Heart left ventricle (tissue), 16 donors: ENCODE data around the gene LCP2. TPM values are rescaled to one million over a fixed set of nuclear protein-coding genes. Genes with fewer than 3 reads are reported as not detected.
A peak's percentile ranks its signal among the peaks of the same experiment; 100 is the strongest.

Source experiments
- ATAC-seq, 4 donors: fragments of 200-7000 bp; cut with Tn5 transposase; one replicate each; pipeline ENCODE4 v1.9.1; 2020 to 2022; ENCODE audit warnings: moderate library complexity in 4 of 4, mild to moderate bottlenecking in 3 of 4, moderate number of reproducible peaks in 1 of 4
- DNase-seq, 5 donors: peaks; one replicate each; pipeline ENCODE4 v3.0.0-alpha.2; 2020
- H3K27ac ChIP-seq, 12 donors: fragments of 200-600 bp; sonication (generic) in 4 of 12; one replicate each; pipeline versions ENCODE4 v1.5.0 to v1.8.0; 2016 to 2022; ENCODE audit warnings: mild to moderate bottlenecking in 2 of 12
- H3K27me3 ChIP-seq, 9 donors: fragments of 200-600 bp; sonication (generic) in 2 of 9; one replicate each; pipeline versions ENCODE4 v1.5.1 to v1.8.0; 2016 to 2022; ENCODE audit warnings: mild to moderate bottlenecking in 3 of 9
- H3K36me3 ChIP-seq, 9 donors: fragments of 200-600 bp; sonication (generic) in 2 of 9; one replicate each; pipeline versions ENCODE4 v1.5.0 to v1.8.0; 2018 to 2022; ENCODE audit warnings: mild to moderate bottlenecking in 2 of 9
- H3K4me1 ChIP-seq, 12 donors: fragments of 200-600 bp; sonication (generic) in 4 of 12; one replicate each; pipeline versions ENCODE4 v1.5.0 to v1.8.0; 2016 to 2022; ENCODE audit warnings: mild to moderate bottlenecking in 3 of 12
- H3K4me3 ChIP-seq, 12 donors: fragments of 200-600 bp; sonication (generic) in 4 of 12; one replicate each; pipeline versions ENCODE4 v1.5.0 to v1.8.0; 2017 to 2022; ENCODE audit warnings: mild to moderate bottlenecking in 9 of 12, moderate library complexity in 4 of 12
- H3K9me3 ChIP-seq, 12 donors: fragments of 200-600 bp; sonication (generic) in 4 of 12; one replicate each; pipeline versions ENCODE4 v1.5.0 to v1.8.0; 2016 to 2022; ENCODE audit warnings: mild to moderate bottlenecking in 1 of 12
- POLR2A ChIP-seq, 2 donors: fragments of 450-650 bp; IDR thresholded peaks; one replicate each; pipeline ENCODE4 v1.6.1; 2017; ENCODE audit warnings: antibody characterized with exemption in 2 of 2, mild to moderate bottlenecking in 2 of 2, moderate library complexity in 2 of 2
- WGBS, 4 donors: extraction: QIAGEN DNeasy Blood & Tissue Kit in 2 of 4; methylation state at CpG; one replicate each; pipeline versions ENCODE4 v1.1.5 to v1.1.7; 2013 to 2018; 5-methylcytosine and 5-hydroxymethylcytosine counted together
- intact Hi-C, 10 donors: fragments of 100-400 bp; cut with DNase I; formaldehyde crosslinking; loops; one replicate each; pipeline versions ENCODE4 v1.11.1 to v1.14.2; 2022
- polyA plus RNA-seq, 2 donors: library from polyadenylated mRNA; stranded (reverse); fragments of 200-250 nt; gene quantifications; one replicate each; pipeline ENCODE4 v1.2.3, GENCODE V29; 2013
- total RNA-seq, 9 donors: library from RNA; depleted of rRNA in 2 of 9; stranded (reverse); fragments of >200 nt in 2 of 9; fragmentation: NEBNext Ultra II Directional in 3 of 9; extraction: Animal tissue kit (Norgen Biotek cat#: 25700) in 3 of 9; gene quantifications; one replicate each; pipeline versions ENCODE4 v1.1.0 to v1.2.4, GENCODE V29; 2016 to 2023
- TF ChIP-seq, protein P1 (sequence below), 12 donors: fragments of 200-600 bp; sonication (generic) in 4 of 12; IDR thresholded peaks; one replicate each; pipeline versions ENCODE4 v1.5.0 to v1.8.0; 2018 to 2022; ENCODE audit warnings: antibody characterized with exemption in 12 of 12, mild to moderate bottlenecking in 5 of 12
- donor health status: ischemic (EF 13 %, LVEDD 7.1; RV severe dilation, severe dysfunction).
- donor health status: healthy with polysubstance abuse.
- donor health status: DM: no; HTN: yes; CAD: no.
- donor health status: DM: no; HTN: no; CAD: no.
- donor health status: ischemic (EF 25% LVEDD 6.9; RV normal size, moderate dysfunction).
- donor health status: ischemic (EF 25% LVEDD 5.7; RV mildly dilated, moderate dysfunction).
- donor health status: healthy.
- donor health status: DM: yes; HTN: yes; CAD: no.
- donor health status: ischemic (EF 35%, LVEDD 5.7; RV mildly dilated, moderate dysfunction).
- donor health status: nonischemic (EF 11% LVEDD 7.7; RV severe dilation, severe dysfunction).
- donor health status: DM: yes; HTN: yes; CAD: no.
- donor health status: PGD.
- donor health status: ischemic (EF 29% LVEDD 5.4; RV normal size, mild dysfunction).
- donor health status: nonischemic (EF 23%, LVEDD 6.1; RV moderate dilation, normal function).

LCP2 gene
- total and polyA plus RNA-seq, 11 donors: 2.2 to 73.7 (median 4.6) TPM

DNA sequence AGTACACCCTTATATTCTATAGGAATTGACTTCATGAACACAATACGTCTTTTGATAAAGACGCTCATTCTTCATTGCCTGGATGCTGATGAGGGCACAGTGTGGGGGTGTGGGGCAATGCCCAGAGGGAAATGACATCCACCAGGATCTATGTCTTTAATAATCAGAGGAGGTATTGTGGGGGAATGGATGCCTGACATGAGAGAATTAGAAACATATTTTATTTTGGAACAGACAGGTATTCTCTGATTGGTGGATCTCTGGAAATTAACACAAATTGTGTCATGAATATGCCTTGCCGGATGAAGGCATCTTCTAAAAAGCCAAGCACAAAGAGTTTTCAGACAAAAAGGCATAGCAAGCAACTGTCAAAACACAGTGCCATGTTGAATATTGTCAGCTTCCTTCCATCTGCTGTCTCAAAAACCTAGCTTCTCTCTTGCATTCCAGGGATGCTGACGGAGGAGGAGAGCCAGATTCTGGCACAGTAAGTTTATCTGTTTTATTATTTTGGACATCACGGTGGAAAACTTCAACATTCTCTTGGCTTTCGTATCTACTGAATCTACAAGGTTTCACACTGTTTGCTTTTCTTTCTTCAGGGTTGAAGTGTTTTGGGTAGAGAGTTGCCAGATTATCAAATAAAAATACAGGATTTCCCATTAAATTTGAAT, 68.7 kb downstream of the LCP2 start:
- ATAC-seq: no peak
- intact Hi-C loops: loop anchor here in 7 of 10 donors (5.0 to 10.0 kb wide), 7 partner anchors 108 to 406 kb away; no protein-coding TSS in a partner anchor
- no peak for TF ChIP-seq POLR2A (IDR thresholded peaks at IDR 0.05)
- TF ChIP-seq, protein P1, sequence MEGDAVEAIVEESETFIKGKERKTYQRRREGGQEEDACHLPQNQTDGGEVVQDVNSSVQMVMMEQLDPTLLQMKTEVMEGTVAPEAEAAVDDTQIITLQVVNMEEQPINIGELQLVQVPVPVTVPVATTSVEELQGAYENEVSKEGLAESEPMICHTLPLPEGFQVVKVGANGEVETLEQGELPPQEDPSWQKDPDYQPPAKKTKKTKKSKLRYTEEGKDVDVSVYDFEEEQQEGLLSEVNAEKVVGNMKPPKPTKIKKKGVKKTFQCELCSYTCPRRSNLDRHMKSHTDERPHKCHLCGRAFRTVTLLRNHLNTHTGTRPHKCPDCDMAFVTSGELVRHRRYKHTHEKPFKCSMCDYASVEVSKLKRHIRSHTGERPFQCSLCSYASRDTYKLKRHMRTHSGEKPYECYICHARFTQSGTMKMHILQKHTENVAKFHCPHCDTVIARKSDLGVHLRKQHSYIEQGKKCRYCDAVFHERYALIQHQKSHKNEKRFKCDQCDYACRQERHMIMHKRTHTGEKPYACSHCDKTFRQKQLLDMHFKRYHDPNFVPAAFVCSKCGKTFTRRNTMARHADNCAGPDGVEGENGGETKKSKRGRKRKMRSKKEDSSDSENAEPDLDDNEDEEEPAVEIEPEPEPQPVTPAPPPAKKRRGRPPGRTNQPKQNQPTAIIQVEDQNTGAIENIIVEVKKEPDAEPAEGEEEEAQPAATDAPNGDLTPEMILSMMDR (IDR thresholded peaks at IDR 0.05): no peak
- H3K4me1 ChIP-seq: peaks cover 0 to 8% (median 0%) of the 10 kb centered on the region in 12 donors
- no peaks in the 10 kb centered on the region for H3K36me3 ChIP-seq
- H3K27me3 ChIP-seq: no peaks in the 10 kb centered on the region
- H3K27ac ChIP-seq: no peak overlapping the region
- DNase-seq: no peak
- 80 to 85% (median 83%) methylated on average over 6 of the region's 6 CpGs for WGBS, 4 donors
- no peaks in the 10 kb centered on the region for H3K9me3 ChIP-seq
- H3K4me3 ChIP-seq: no peak overlapping the region

DNA sequence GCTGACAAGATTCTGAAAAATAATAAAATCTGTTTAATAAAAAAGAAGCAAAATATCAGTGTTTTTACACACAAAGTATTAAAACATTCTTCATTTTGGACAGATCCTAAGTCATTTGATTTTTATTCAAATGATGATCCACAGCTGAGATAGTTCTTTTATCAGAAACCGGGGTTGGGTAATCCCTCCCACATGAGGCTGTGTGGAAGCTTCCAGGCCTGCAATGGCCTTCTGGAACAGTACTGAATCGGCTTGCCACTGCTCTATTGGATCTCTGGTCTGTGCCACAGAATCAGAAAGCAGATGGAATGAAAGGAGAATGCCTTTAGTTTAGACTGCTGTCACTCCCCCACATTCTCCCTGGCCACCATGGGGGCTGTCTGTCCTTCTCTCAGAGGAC, 70.9 kb downstream of the LCP2 start:
- Histone ChIP-seq H3K9me3 (no peaks in the 10 kb centered on the region), H3K36me3 (no peaks in the 10 kb centered on the region), H3K4me3 (no peak overlapping the region), H3K27me3 (no peaks in the 10 kb centered on the region), H3K4me1 (peaks cover 0 to 29% (median 0%) of the 10 kb centered on the region in 12 donors), H3K27ac (no peak overlapping the region)
- 60 to 79% (median 71%) methylated on average over 2 of the region's 2 CpGs for WGBS, 4 donors
- intact Hi-C loops: loop anchor here in 9 of 10 donors (1.0 to 10.0 kb wide), 12 partner anchors 40 to 408 kb away; no protein-coding TSS in a partner anchor
- DNase-seq: no peak
- peak in 1 of 4 donors; percentile 63 for ATAC-seq
- TF ChIP-seq POLR2A (IDR thresholded peaks at IDR 0.05): no peak
- TF ChIP-seq, protein P1 (IDR thresholded peaks at IDR 0.05): no peak

DNA sequence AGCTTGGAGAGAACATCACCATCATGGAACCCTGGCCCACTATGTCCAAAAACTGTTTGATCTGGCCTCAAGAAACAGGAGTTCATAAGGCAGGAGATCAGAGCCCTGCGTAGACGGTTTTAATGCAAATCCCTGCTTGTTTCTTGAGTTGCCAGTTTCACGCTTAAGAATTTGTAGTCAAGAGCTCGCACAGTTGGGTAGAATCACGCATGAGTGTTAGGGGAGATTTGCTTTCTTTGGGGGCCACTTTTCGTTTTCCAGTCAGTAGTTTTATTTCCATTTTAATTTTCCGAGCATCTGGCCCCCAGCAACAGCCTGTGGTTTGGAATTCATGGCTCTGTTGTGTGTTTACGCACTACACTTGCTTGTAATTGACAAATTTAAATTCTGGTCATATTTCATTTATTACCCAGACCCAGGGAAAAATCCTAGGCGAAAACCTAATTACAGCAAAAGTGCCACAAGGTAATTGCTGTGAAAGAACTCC, 71.4 kb downstream of the LCP2 start:
- ATAC-seq: no peak
- peak overlapping the region in 1 of 12 donors; percentile 11 for H3K27ac ChIP-seq

More for the DNA sequence above, 71.4 kb downstream of the LCP2 start:
- Histone ChIP-seq H3K27me3 (no peaks in the 10 kb centered on the region), H3K4me3 (no peak overlapping the region), H3K9me3 (no peaks in the 10 kb centered on the region), H3K36me3 (no peaks in the 10 kb centered on the region), H3K4me1 (peaks cover 0 to 33% (median 0%) of the 10 kb centered on the region in 12 donors)
- no peak for DNase-seq
- TF ChIP-seq, protein P1 (IDR thresholded peaks at IDR 0.05): peak in 1 of 12 donors; percentile 4
- no peak for TF ChIP-seq POLR2A (IDR thresholded peaks at IDR 0.05)
- 80 to 89% (median 84%) methylated on average over 9 of the region's 9 CpGs for WGBS, 4 donors
- intact Hi-C loops: loop anchor here in 9 of 10 donors (1.0 to 10.0 kb wide), 12 partner anchors 41 to 409 kb away; no protein-coding TSS in a partner anchor
